Adrenal gland (tissue), 12 donors: ENCODE measurements around the gene MED25. TPM values are rescaled to one million over a fixed set of nuclear protein-coding genes. Genes with fewer than 3 reads are reported as not detected.
A peak's percentile ranks its signal among the peaks of the same experiment; 100 is the strongest.

Source experiments
- DNase-seq, 7 donors: peaks; one replicate each; pipeline ENCODE4 v3.0.0-alpha.2; 2019 to 2020
- H3K27ac ChIP-seq, 5 donors: fragments of 200-600 bp; sonication (generic) in 4 of 5; 1 replicate in 3 of 5; 2 replicates in 2 of 5; pipeline versions ENCODE4 v1.5.1 to v1.8.0; 2016 to 2020; ENCODE audit warnings: mild to moderate bottlenecking in 1 of 5
- H3K27me3 ChIP-seq: fragments of 200-600 bp; 2 replicates; pipeline ENCODE4 v1.8.0; 2021
- H3K36me3 ChIP-seq, 2 donors: fragments of 200-600 bp; replicated peaks in 1 of 2; 1 replicate in 1 of 2; 2 replicates in 1 of 2; pipeline versions ENCODE4 v1.5.1 to v1.8.0; 2018 to 2022
- H3K4me1 ChIP-seq, 2 donors: fragments of 200-600 bp; replicated peaks in 1 of 2; 1 replicate in 1 of 2; 2 replicates in 1 of 2; pipeline versions ENCODE4 v1.5.1 to v1.8.0; 2018 to 2021
- H3K4me3 ChIP-seq, 4 donors: fragments of 200-600 bp; sonication (generic) in 3 of 4; one replicate each; pipeline ENCODE4 v1.5.1; 2016 to 2018
- H3K9me3 ChIP-seq, 3 donors: fragments of 200-600 bp; sonication (generic) in 1 of 3; replicated peaks in 1 of 3; 1 replicate in 2 of 3; 2 replicates in 1 of 3; pipeline versions ENCODE4 v1.5.1 to v1.8.0; 2016 to 2021
- CTCF ChIP-seq, 6 experiments: fragments of 450-650 bp in 4 of 6; fragments of 200-600 bp in 2 of 6; sonication (generic) in 1 of 6; IDR thresholded peaks; 1 replicate in 5 of 6; 2 replicates in 1 of 6; pipeline versions ENCODE4 v1.5.1 to v1.8.0; 2016 to 2021; ENCODE audit warnings: antibody characterized with exemption in 6 of 6, mild to moderate bottlenecking in 2 of 6, moderate library complexity in 1 of 6
- POLR2A ChIP-seq, 2 donors: fragments of 450-650 bp; IDR thresholded peaks; one replicate each; pipeline ENCODE4 v1.6.1; 2017; ENCODE audit warnings: antibody characterized with exemption in 2 of 2, mild to moderate bottlenecking in 2 of 2, moderate library complexity in 1 of 2
- WGBS, 4 donors: extraction: QIAGEN DNeasy Blood & Tissue Kit in 2 of 4; methylation state at CpG; one replicate each; pipeline versions ENCODE4 v1.1.5 to v1.1.7; 2013 to 2017; 5-methylcytosine and 5-hydroxymethylcytosine counted together
- intact Hi-C, 2 donors: fragments of 100-400 bp; cut with DNase I; formaldehyde crosslinking; loops; one replicate each; pipeline versions ENCODE4 v1.14.1 to v1.15.0; 2022 to 2023
- polyA plus RNA-seq, 3 donors: library from polyadenylated mRNA; stranded (reverse); fragments of 200-250 nt in 2 of 3; fragments of 350-450 nt in 1 of 3; fragmentation: Illumina TruSeq in 1 of 3; extraction: RNeasy Lipid Tissue Mini Kit (QIAGEN cat#74804) in 1 of 3; gene quantifications; one replicate each; pipeline ENCODE4 v1.2.3, GENCODE V29; 2013 to 2014
- total RNA-seq, 9 donors: library from RNA; depleted of rRNA in 4 of 9; stranded (reverse); fragments of >200 nt in 4 of 9; fragments of 120-200 nt in 1 of 9; fragmentation: NEBNext Ultra II Directional in 1 of 9; extraction: Animal tissue kit (Norgen Biotek cat#: 25700) in 1 of 9; gene quantifications; one replicate each; pipeline versions ENCODE4 v1.1.0 to v1.2.4, GENCODE V29; 2013 to 2023
- donor health status: healthy with polysubstance abuse.
- donor health status: Bipolar disorder and iron deficiency.
- donor health status: DM: yes; HTN: yes; CAD: no.
- donor health status: DM: no; HTN: no; CAD: no.
- donor health status: DM: no; HTN: no; CAD: no.
- donor health status: DM: yes; HTN: yes; CAD: no.

Gene MED25
- total and polyA plus RNA-seq, 12 donors, result 36.2 to 457 (median 107) TPM

GRCh38 chr19:49850221-49850486 lies 32.1 kb downstream of the MED25 start:
- Histone ChIP-seq H3K27me3 (no peaks in the 10 kb centered on the region), H3K9me3 (no peaks in the 10 kb centered on the region), H3K4me1 (peaks cover 11 to 26% of the 10 kb centered on the region in 2 donors), H3K36me3 (peaks cover 0 to 9% of the 10 kb centered on the region in 2 donors), H3K27ac (peak overlapping the region; percentile 37 to 99 (median 98)), H3K4me3 (peak overlapping the region in 2 of 4 donors; percentile 84 to 90)
- no peak for DNase-seq
- TF ChIP-seq POLR2A (IDR thresholded peaks at IDR 0.05) (no peak), CTCF (IDR thresholded peaks at IDR 0.05) (no peak)
- intact Hi-C loops, result no loop called here
- 57 to 64% (median 59%) methylated on average over 12 of the region's 12 CpGs for WGBS, 4 donors

GRCh38 chr19:49850487-49851342 lies 32.6 kb downstream of the MED25 start, which contains the start of gene PTOV1:
Gene PTOV1, plus strand, starts transcription at chr19:49851159.
- peak; percentile 90 to 96 (median 95) for DNase-seq
- Histone ChIP-seq H3K4me1 (peaks cover 11 to 26% of the 10 kb centered on the region in 2 donors), H3K4me3 (peak within 1 kb of the TSS; percentile 12 to 90 (median 64)), H3K9me3 (no peaks in the 10 kb centered on the region), H3K27ac (peak within 1 kb of the TSS; percentile 95 to 99 (median 98)), H3K27me3 (no peaks in the 10 kb centered on the region), H3K36me3 (peaks cover 0 to 11% of the 10 kb centered on the region in 2 donors)
- WGBS, 4 donors, result 0 to 6% (median 1%) methylated on average over 7 to 98 of the region's 98 CpGs
- TF ChIP-seq CTCF (IDR thresholded peaks at IDR 0.05) (peak in 1 of 6 experiments; percentile 10), POLR2A (IDR thresholded peaks at IDR 0.05) (peak; percentile 53 to 64)
- intact Hi-C loops, result no loop called here

GRCh38 chr19:49851456-49852259 lies 33.6 kb downstream of the MED25 start:
- DNase-seq, result peak; percentile 44 to 69 (median 58)
- H3K27me3 ChIP-seq, result no peaks in the 10 kb centered on the region
- no peak for TF ChIP-seq CTCF (IDR thresholded peaks at IDR 0.05)
- no peak for TF ChIP-seq POLR2A (IDR thresholded peaks at IDR 0.05)
- H3K9me3 ChIP-seq, result no peaks in the 10 kb centered on the region
- peaks cover 11 to 30% of the 10 kb centered on the region in 2 donors for H3K4me1 ChIP-seq
- H3K27ac ChIP-seq, result peak overlapping the region in 4 of 5 donors; percentile 96 to 99 (median 98)
- WGBS, 4 donors, result 0 to 2% (median 1%) methylated on average over 13 to 78 of the region's 78 CpGs
- H3K4me3 ChIP-seq, result peak overlapping the region in 2 of 4 donors; percentile 84 to 90
- peaks cover 0 to 21% of the 10 kb centered on the region in 2 donors for H3K36me3 ChIP-seq
- intact Hi-C loops, result no loop called here

- no peaks in the 10 kb centered on the region for H3K27me3 ChIP-seq
- peak overlapping the region in 1 of 4 donors; percentile 84 for H3K4me3 ChIP-seq
- 55 to 60% (median 59%) methylated on average over 14 of the region's 14 CpGs for WGBS, 4 donors
- intact Hi-C loops, result no loop called here
- TF ChIP-seq POLR2A (IDR thresholded peaks at IDR 0.05) (no peak), CTCF (IDR thresholded peaks at IDR 0.05) (no peak)
- peaks cover 0 to 31% of the 10 kb centered on the region in 2 donors for H3K36me3 ChIP-seq
- DNase-seq, result no peak
- peaks cover 17 to 39% of the 10 kb centered on the region in 2 donors for H3K4me1 ChIP-seq
- peak overlapping the region in 1 of 5 donors; percentile 99 for H3K27ac ChIP-seq
- no peaks in the 10 kb centered on the region for H3K9me3 ChIP-seq
Observed at GRCh38 chr19:49852631-49853126, 34.6 kb downstream of the MED25 start.
